Measurements from ENCODE around the gene DOK6. TPM values are rescaled to one million over a fixed set of nuclear protein-coding genes. Genes with fewer than 3 reads are reported as not detected.

DOK6 gene
- total RNA-seq, 1 donor from 2014 or later = 8.9 TPM

GRCh38 chr18:69754108-69754507, 353.4 kb downstream of the DOK6 start:
- Mint-ChIP-seq H3K4me1 (ENCODE audit: low read depth) (peaks cover 15% of the 10 kb centered on the region), H3K4me3 (ENCODE audit: unreplicated experiment) (no peak overlapping the region), H3K27ac (ENCODE audit: unreplicated experiment) (no peak overlapping the region), H3K27me3 (ENCODE audit: low read depth) (no peaks in the 10 kb centered on the region), H3K9me3 (ENCODE audit: low read depth) (peaks cover 14% of the 10 kb centered on the region), H3K36me3 (ENCODE audit: low read depth) (peaks cover 6% of the 10 kb centered on the region)
- no peak for DNase-seq (ENCODE audit: low spot score)
- TF ChIP-seq CTCF (IDR thresholded peaks at IDR 0.05) = no peak

GRCh38 chr18:69755041-69755440, 354.4 kb downstream of the DOK6 start:
- Mint-ChIP-seq H3K27ac (ENCODE audit: unreplicated experiment) (no peak overlapping the region), H3K36me3 (ENCODE audit: low read depth) (peaks cover 5% of the 10 kb centered on the region), H3K9me3 (ENCODE audit: low read depth) (peaks cover 13% of the 10 kb centered on the region), H3K27me3 (ENCODE audit: low read depth) (no peaks in the 10 kb centered on the region), H3K4me3 (ENCODE audit: unreplicated experiment) (no peak overlapping the region), H3K4me1 (ENCODE audit: low read depth) (peaks cover 15% of the 10 kb centered on the region)
- no peak for DNase-seq (ENCODE audit: low spot score)
- no peak for TF ChIP-seq CTCF (IDR thresholded peaks at IDR 0.05)

GRCh38 chr18:69755856-69756496, 355.3 kb downstream of the DOK6 start:
- H3K27ac Mint-ChIP-seq (ENCODE audit: unreplicated experiment) = no peak overlapping the region
- no peak for TF ChIP-seq CTCF (IDR thresholded peaks at IDR 0.05)

GRCh38 chr18:69757733-69758132, 357.0 kb downstream of the DOK6 start:
- Mint-ChIP-seq H3K36me3 (ENCODE audit: low read depth) (peaks cover 2% of the 10 kb centered on the region), H3K4me1 (ENCODE audit: low read depth) (peaks cover 15% of the 10 kb centered on the region), H3K27ac (ENCODE audit: unreplicated experiment) (no peak overlapping the region), H3K4me3 (ENCODE audit: unreplicated experiment) (no peak overlapping the region), H3K9me3 (ENCODE audit: low read depth) (peaks cover 3% of the 10 kb centered on the region), H3K27me3 (ENCODE audit: low read depth) (no peaks in the 10 kb centered on the region)
- TF ChIP-seq CTCF (IDR thresholded peaks at IDR 0.05) = no peak
- no peak for DNase-seq (ENCODE audit: low spot score)

More at GRCh38 chr18:69755856-69756496, 355.3 kb downstream of the DOK6 start:
- Mint-ChIP-seq H3K27me3 (ENCODE audit: low read depth) (no peaks in the 10 kb centered on the region), H3K4me1 (ENCODE audit: low read depth) (peaks cover 15% of the 10 kb centered on the region), H3K4me3 (ENCODE audit: unreplicated experiment) (no peak overlapping the region), H3K9me3 (ENCODE audit: low read depth) (peaks cover 4% of the 10 kb centered on the region), H3K36me3 (ENCODE audit: low read depth) (peaks cover 2% of the 10 kb centered on the region)
- DNase-seq (ENCODE audit: low spot score) = no peak

GRCh38 chr18:69758458-69758857, 357.8 kb downstream of the DOK6 start:
- DNase-seq (ENCODE audit: low spot score) = no peak
- TF ChIP-seq CTCF (IDR thresholded peaks at IDR 0.05) = no peak
- Mint-ChIP-seq H3K36me3 (ENCODE audit: low read depth) (peaks cover 2% of the 10 kb centered on the region), H3K9me3 (ENCODE audit: low read depth) (peaks cover 3% of the 10 kb centered on the region), H3K27ac (ENCODE audit: unreplicated experiment) (no peak overlapping the region), H3K4me3 (ENCODE audit: unreplicated experiment) (no peak overlapping the region), H3K4me1 (ENCODE audit: low read depth) (peaks cover 15% of the 10 kb centered on the region), H3K27me3 (ENCODE audit: low read depth) (no peaks in the 10 kb centered on the region)

Measured in chondrocyte (in vitro differentiated cells).